RWPE2 (cell line): Measurements from ENCODE around the gene MEIS1.

ENCODE experiments used
- ATAC-seq: fragments of 200-7000 bp; cut with Tn5 transposase; 3 replicates; pipeline ENCODE4 v1.9.1; 2021; ENCODE audit warnings: low read depth
- DNase-seq: peaks from one replicate; pipeline ENCODE4 v3.0.0-alpha.2; 2020; ENCODE audit warnings: low spot score
- H3K27ac ChIP-seq: fragments of 450-650 bp; 2 replicates; pipeline ENCODE4 v1.5.1; 2017; ENCODE audit warnings: mild to moderate bottlenecking; ENCODE audit not compliant: poor library complexity, severe bottlenecking
- H3K27me3 ChIP-seq: fragments of 250-450 bp; sonication (Bioruptor Pico); 2 replicates; pipeline ENCODE4 v1.5.1; 2021; ENCODE audit warnings: mild to moderate bottlenecking, moderate library complexity; ENCODE audit not compliant: insufficient read depth, poor library complexity, severe bottlenecking
- H3K36me3 ChIP-seq: fragments of 250-450 bp; sonication (Bioruptor Pico); 2 replicates; pipeline ENCODE4 v1.5.1; 2020; ENCODE audit warnings: low read depth, mild to moderate bottlenecking, moderate library complexity
- H3K4me1 ChIP-seq: fragments of 250-450 bp; sonication (Bioruptor Pico); 2 replicates; pipeline ENCODE4 v1.5.1; 2021; ENCODE audit warnings: mild to moderate bottlenecking, moderate library complexity; ENCODE audit not compliant: insufficient read depth, poor library complexity, severe bottlenecking
- H3K4me3 ChIP-seq: fragments of 250-450 bp; sonication (Bioruptor Pico); 2 replicates; pipeline ENCODE4 v1.5.1; 2021; ENCODE audit warnings: mild to moderate bottlenecking, moderate library complexity; ENCODE audit not compliant: severe bottlenecking
- H3K9me3 ChIP-seq: fragments of 250-450 bp; sonication (Bioruptor Pico); 2 replicates; pipeline ENCODE4 v1.5.1; 2021; ENCODE audit warnings: mild to moderate bottlenecking, moderate library complexity; ENCODE audit not compliant: severe bottlenecking
- TF ChIP-seq, protein P1 (sequence below): fragments of 450-650 bp; IDR thresholded peaks from one replicate; pipeline ENCODE4 v1.5.1; 2017; ENCODE audit warnings: mild to moderate bottlenecking, moderate library complexity; ENCODE audit not compliant: poor library complexity, severe bottlenecking

MEIS1 gene

DNA sequence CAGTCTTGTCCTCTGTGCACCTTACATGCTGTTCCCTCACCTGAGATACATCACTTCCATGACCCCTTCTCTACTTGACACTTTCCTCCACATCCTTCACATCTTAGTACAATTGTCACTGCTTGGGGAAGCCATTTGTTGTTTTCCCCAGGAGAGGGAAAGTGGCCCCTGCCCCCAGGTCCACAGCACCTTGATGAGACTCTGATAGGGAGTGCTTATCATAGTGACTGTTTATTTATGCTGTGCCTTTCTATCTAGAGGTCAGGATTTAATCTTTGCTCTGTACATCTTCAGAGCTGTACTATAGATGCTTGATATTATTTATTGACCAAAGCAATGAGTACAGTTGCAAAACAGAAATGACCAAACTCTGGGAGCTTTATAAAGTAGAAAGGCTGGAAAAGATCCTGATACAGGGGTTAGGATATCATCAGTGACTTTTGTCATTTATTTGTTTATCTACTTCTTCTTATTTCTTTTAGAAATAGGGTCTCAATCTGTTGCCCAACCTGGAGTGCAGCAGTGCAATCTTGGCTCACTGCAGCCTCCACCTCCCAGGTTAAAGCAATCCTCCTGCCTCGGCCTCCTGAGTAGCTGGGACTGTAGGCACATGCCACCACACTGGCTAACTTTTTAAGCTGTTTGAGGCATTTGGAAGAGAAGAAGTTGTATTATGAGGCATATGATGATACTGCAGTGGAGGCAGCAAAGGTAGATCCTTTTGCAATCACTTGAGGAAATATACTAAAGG is 94.2 kb downstream of the MEIS1 start:
- no peaks in the 10 kb centered on the region for H3K9me3 ChIP-seq
- TF ChIP-seq, protein P1, sequence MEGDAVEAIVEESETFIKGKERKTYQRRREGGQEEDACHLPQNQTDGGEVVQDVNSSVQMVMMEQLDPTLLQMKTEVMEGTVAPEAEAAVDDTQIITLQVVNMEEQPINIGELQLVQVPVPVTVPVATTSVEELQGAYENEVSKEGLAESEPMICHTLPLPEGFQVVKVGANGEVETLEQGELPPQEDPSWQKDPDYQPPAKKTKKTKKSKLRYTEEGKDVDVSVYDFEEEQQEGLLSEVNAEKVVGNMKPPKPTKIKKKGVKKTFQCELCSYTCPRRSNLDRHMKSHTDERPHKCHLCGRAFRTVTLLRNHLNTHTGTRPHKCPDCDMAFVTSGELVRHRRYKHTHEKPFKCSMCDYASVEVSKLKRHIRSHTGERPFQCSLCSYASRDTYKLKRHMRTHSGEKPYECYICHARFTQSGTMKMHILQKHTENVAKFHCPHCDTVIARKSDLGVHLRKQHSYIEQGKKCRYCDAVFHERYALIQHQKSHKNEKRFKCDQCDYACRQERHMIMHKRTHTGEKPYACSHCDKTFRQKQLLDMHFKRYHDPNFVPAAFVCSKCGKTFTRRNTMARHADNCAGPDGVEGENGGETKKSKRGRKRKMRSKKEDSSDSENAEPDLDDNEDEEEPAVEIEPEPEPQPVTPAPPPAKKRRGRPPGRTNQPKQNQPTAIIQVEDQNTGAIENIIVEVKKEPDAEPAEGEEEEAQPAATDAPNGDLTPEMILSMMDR, result no peak

DNA sequence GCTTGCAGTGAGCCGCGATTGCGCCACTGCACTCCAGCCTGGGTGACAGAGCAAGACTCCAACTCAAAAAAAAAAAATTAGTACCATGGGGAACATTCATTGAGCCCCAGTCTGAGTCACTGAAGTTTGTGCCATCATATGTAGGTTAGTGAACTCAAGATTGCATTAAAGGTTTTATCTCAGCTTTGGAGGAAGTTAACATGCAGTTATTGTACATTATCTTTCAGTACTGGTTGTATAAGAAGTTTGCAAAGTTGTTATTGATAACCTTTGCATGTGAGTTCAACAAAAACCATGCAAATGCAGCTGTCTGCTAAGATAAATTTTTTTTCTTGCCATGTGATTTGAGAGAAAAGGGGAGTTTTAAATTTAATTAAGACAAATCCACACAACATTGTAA is 95.7 kb downstream of the MEIS1 start:
- Histone ChIP-seq H3K9me3 (no peaks in the 10 kb centered on the region), H3K4me3 (no peak overlapping the region), H3K27ac (no peak overlapping the region), H3K27me3 (no peaks in the 10 kb centered on the region), H3K36me3 (no peaks in the 10 kb centered on the region), H3K4me1 (no peaks in the 10 kb centered on the region)
- TF ChIP-seq, protein P1, result no peak
- DNase-seq (no peak), ATAC-seq (no peak)

More for the DNA sequence above, 94.2 kb downstream of the MEIS1 start:
- H3K27me3 ChIP-seq, result no peaks in the 10 kb centered on the region
- no peaks in the 10 kb centered on the region for H3K4me1 ChIP-seq
- H3K36me3 ChIP-seq, result no peaks in the 10 kb centered on the region
- no peak for ATAC-seq
- no peak overlapping the region for H3K27ac ChIP-seq
- H3K4me3 ChIP-seq, result no peak overlapping the region
- DNase-seq, result no peak

DNA sequence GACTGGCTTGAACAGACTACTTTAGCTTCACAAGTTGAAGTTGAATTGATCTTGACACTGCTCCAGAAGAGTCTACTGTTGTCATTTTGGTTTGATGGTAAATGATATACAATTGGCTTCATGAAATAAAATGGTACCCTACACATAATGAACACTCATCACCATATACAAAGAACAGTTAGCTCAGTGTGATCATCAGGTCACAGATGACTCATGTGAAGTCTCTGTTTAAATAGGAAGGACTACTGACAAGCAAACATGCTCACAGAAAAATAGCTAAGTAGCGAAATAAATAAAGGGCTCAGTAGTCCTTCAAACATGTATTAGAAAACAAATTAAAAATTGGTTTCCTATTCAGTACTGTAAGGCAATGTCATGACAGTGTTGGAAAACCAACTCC is 96.2 kb downstream of the MEIS1 start:
- Histone ChIP-seq H3K27ac (no peak overlapping the region), H3K36me3 (no peaks in the 10 kb centered on the region), H3K27me3 (no peaks in the 10 kb centered on the region), H3K9me3 (no peaks in the 10 kb centered on the region), H3K4me1 (no peaks in the 10 kb centered on the region), H3K4me3 (no peak overlapping the region)
- DNase-seq, result no peak
- ATAC-seq, result no peak
- TF ChIP-seq, protein P1, result no peak

DNA sequence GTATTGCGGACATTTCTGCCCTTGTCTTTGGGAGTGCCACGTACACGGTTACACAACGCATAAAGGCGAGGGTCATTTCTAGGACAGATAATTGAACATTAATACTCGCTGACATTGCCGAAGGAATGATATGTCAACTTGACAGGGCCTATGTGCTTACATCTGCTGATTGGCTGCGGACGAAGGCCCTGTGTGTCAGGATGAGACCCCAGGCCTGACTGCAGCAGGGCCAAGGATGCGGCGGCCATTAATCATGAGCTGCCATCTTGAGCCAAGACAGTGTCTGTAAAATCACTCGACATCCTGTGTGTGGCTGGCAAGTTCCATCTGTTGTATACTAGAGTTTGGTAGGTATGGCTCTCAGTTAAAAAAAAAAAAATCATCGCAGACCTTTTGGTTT is 96.6 kb downstream of the MEIS1 start:
- H3K27ac ChIP-seq, result no peak overlapping the region
- H3K36me3 ChIP-seq, result no peaks in the 10 kb centered on the region
- H3K4me1 ChIP-seq, result no peaks in the 10 kb centered on the region
- no peak for DNase-seq
- TF ChIP-seq, protein P1, result no peak
- no peak for ATAC-seq
- H3K9me3 ChIP-seq, result no peaks in the 10 kb centered on the region
- no peaks in the 10 kb centered on the region for H3K27me3 ChIP-seq
- no peak overlapping the region for H3K4me3 ChIP-seq

DNA sequence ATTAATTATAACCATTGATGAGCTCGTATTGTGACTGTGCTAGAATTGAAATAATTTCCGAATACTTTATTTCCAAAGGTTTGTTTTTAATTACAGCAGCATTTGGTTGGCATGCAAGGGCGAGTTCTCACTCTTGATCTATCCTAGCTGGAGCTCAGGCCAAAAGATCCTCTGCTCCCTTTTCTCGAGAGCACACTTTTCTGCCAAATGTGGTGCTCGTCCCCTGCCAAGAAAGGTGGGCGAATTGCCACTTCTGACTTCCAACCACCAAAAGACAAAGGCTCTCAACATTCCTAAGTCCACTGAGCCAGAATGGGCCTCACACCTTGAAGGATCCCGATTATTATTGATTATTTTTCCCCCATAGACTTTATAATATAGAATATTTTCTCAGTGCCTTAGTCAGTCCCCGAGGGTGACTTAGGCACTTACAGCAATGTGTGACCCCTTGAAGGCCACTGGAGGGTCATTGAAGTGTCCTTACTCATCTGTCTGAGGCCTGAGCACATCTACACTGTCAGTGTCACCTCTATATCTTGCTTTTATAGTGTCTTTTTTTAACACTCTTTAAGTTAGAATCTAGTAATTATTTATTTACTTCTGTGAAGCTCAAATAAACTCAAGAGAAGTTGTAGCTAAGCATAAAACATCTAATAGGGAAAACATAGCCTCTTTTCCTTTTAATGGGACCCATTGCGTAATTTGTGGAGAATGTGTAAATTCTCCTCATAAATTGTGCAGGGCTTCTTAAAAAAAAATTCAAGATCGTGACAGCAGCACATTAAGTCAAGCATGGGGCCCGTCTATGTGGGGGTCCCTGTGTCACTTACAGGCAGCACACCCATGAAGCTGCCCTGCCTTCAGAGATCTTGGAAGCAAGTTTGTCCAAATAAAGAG is 98.3 kb downstream of the MEIS1 start:
- no peak overlapping the region for H3K27ac ChIP-seq
- H3K4me3 ChIP-seq, result no peak overlapping the region
- no peaks in the 10 kb centered on the region for H3K27me3 ChIP-seq
- H3K36me3 ChIP-seq, result no peaks in the 10 kb centered on the region
- TF ChIP-seq, protein P1, result no peak
- ATAC-seq, result no peak
- no peaks in the 10 kb centered on the region for H3K4me1 ChIP-seq
- DNase-seq, result no peak
- no peaks in the 10 kb centered on the region for H3K9me3 ChIP-seq
